Muscle of leg (tissue), 16 donors: ENCODE measurements around the gene ZSCAN31. TPM values are rescaled to one million over a fixed set of nuclear protein-coding genes. Genes with fewer than 3 reads are reported as not detected.

Experiments used
- DNase-seq: peaks from one replicate; pipeline ENCODE4 v3.0.0; 2013
- H3K27ac ChIP-seq: one replicate; pipeline ENCODE4 v1.5.1; 2013; ENCODE audit warnings: mild to moderate bottlenecking, low read length, control low read depth
- H3K27me3 ChIP-seq: one replicate; pipeline ENCODE4 v1.6.1; 2013; ENCODE audit warnings: low read length; ENCODE audit not compliant: control insufficient read depth, insufficient read depth
- H3K36me3 ChIP-seq: one replicate; pipeline ENCODE4 v1.6.1; 2013; ENCODE audit warnings: low read length; ENCODE audit not compliant: control insufficient read depth, insufficient read depth
- H3K4me1 ChIP-seq: one replicate; pipeline ENCODE4 v1.6.1; 2013; ENCODE audit warnings: low read length; ENCODE audit not compliant: control insufficient read depth, insufficient read depth
- H3K4me3 ChIP-seq: one replicate; pipeline ENCODE4 v1.5.1; 2013; ENCODE audit warnings: low read length, control low read depth
- H3K9me3 ChIP-seq: replicated peaks from 2 replicates; pipeline ENCODE4 v1.6.1; 2013; ENCODE audit warnings: low read depth, low read length; ENCODE audit not compliant: control insufficient read depth
- WGBS: methylation state at CpG from one replicate; pipeline ENCODE4 v1.1.5; 2013; ENCODE audit warnings: missing lambda C conversion rate; ENCODE audit not compliant: insufficient coverage; 5-methylcytosine and 5-hydroxymethylcytosine counted together
- long read RNA-seq, 11 donors: transcript quantifications; one replicate each; lab custom pipeline, GENCODE V29; 2026
- polyA plus RNA-seq, 8 donors: library from polyadenylated mRNA; unstranded; fragments of 120-200 nt; gene quantifications; one replicate each; pipeline versions ENCODE4 v1.2.1 to v1.2.3, GENCODE V29; 2013; ENCODE audit warnings: inconsistent platforms in 1 of 8, low replicate concordance in 1 of 8; ENCODE audit not compliant: insufficient read length in 8 of 8, insufficient read depth in 1 of 8
- total RNA-seq: library from RNA; stranded (reverse); fragments of 120-200 nt; gene quantifications from one replicate; pipeline ENCODE4 v1.2.4, GENCODE V29; 2013

Gene ZSCAN31
- total RNA-seq: 11.9 TPM
- polyA plus RNA-seq: 1 to 10 TPM; 5.7 to 9.3 (median 7.5) TPM
- long read RNA-seq, donor 1, partial matches to known transcripts: 0 of 1 reads
- long read RNA-seq, donor 1, other reads (novel, unspliced or antisense): 0 of 1 reads
- long read RNA-seq, donor 2: 0 reads
- long read RNA-seq, donor 3, partial matches to known transcripts: 0 of 2 reads
- long read RNA-seq, donor 3, other reads (novel, unspliced or antisense): 0 of 2 reads
- long read RNA-seq, donor 4, partial matches to known transcripts: 0 of 1 reads
- long read RNA-seq, donor 4, other reads (novel, unspliced or antisense): 0 of 1 reads
- long read RNA-seq, donor 5: 0 reads
- long read RNA-seq, donor 6, partial matches to known transcripts: 0 of 2 reads
- long read RNA-seq, donor 6, other reads (novel, unspliced or antisense): 0 of 2 reads
- long read RNA-seq, donor 7, partial matches to known transcripts: 0 of 1 reads
- long read RNA-seq, donor 7, other reads (novel, unspliced or antisense): 0 of 1 reads
- long read RNA-seq, donor 8, partial matches to known transcripts: 0 of 4 reads
- long read RNA-seq, donor 8, other reads (novel, unspliced or antisense): 0 of 4 reads
- long read RNA-seq, donor 9, partial matches to known transcripts: 0 of 1 reads
- long read RNA-seq, donor 9, other reads (novel, unspliced or antisense): 0 of 1 reads
- long read RNA-seq, donor 10, partial matches to known transcripts: 0 of 1 reads
- long read RNA-seq, donor 10, other reads (novel, unspliced or antisense): 0 of 1 reads
- long read RNA-seq, donor 11, partial matches to known transcripts: 0 of 1 reads
- long read RNA-seq, donor 11, other reads (novel, unspliced or antisense): 0 of 1 reads

DNA sequence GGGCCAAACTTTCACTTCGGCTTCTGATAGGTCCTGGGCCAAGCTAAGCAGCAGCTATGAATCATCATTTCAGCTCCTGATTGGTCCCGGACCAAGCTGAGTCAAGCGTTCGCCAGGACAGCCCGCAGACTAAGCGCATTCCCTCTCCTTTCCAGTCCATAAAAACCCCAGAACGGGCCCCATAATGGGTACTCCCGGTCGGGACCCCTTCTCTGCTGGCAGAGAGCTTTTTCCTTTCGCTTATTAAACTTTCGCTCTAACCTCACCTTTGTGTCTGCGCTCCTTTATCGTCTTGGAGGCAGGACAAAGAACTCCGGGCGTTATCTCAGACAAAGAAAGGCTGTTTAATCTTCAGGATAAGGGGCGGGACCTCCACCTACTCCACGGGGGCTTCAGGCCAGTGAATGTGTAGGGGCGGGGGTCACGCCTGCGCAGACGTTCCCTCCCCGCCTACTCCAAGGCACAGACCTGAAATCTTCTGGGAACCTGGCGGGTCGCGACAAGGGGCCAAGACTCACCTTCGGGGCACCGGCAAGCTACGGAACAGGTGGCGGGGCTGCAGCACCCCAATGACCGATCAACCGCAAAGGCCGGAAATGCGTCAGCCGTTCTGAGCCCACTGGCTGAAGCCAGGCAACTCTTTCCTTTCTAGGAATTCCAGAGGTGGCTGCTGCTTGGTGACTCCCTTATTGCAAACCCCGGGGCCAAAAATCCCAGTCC is at the start of gene ZSCAN31:
Gene ZSCAN31 (minus strand): TSS at position 585 of the 720 bp plus-strand sequence. CDS start 6,465 bp downstream, outside the sequence.
- Histone ChIP-seq H3K27me3 (no peaks in the 10 kb centered on the region), H3K4me1 (peaks cover 7% of the 10 kb centered on the region), H3K36me3 (no peaks in the 10 kb centered on the region), H3K27ac (peak within 1 kb of the TSS; percentile 99), H3K9me3 (no peaks in the 10 kb centered on the region), H3K4me3 (peak within 1 kb of the TSS; percentile 72)
- DNase-seq: peak; percentile 99
- WGBS: under 1% methylated on average over 26 of the region's 35 CpGs

DNA sequence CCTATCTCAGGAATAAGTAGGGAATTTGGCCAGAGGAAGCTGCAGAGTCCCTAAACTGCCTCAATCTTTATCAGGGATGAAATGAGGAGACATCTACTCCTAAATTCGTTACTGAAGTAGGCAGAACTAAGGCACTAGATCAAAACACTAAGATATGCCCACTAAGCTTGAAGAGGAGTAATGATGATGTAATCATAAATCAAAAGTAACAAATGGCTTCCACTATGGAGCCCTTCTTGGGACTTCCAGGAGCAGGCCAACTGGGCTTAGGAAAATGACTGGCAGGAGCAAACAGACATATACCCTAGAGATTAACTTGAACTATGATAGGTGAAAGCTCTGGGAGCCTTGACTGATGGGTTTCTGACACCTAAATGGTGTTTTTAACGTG is 48.2 kb upstream of the ZSCAN31 start:
- H3K27ac ChIP-seq: no peak overlapping the region
- no peak overlapping the region for H3K4me3 ChIP-seq
- peaks cover 30% of the 10 kb centered on the region for H3K36me3 ChIP-seq
- H3K9me3 ChIP-seq: no peaks in the 10 kb centered on the region
- peaks cover 3% of the 10 kb centered on the region for H3K4me1 ChIP-seq
- H3K27me3 ChIP-seq: no peaks in the 10 kb centered on the region
- no peak for DNase-seq
- 80% methylated on average over 1 of the region's 2 CpGs for WGBS

DNA sequence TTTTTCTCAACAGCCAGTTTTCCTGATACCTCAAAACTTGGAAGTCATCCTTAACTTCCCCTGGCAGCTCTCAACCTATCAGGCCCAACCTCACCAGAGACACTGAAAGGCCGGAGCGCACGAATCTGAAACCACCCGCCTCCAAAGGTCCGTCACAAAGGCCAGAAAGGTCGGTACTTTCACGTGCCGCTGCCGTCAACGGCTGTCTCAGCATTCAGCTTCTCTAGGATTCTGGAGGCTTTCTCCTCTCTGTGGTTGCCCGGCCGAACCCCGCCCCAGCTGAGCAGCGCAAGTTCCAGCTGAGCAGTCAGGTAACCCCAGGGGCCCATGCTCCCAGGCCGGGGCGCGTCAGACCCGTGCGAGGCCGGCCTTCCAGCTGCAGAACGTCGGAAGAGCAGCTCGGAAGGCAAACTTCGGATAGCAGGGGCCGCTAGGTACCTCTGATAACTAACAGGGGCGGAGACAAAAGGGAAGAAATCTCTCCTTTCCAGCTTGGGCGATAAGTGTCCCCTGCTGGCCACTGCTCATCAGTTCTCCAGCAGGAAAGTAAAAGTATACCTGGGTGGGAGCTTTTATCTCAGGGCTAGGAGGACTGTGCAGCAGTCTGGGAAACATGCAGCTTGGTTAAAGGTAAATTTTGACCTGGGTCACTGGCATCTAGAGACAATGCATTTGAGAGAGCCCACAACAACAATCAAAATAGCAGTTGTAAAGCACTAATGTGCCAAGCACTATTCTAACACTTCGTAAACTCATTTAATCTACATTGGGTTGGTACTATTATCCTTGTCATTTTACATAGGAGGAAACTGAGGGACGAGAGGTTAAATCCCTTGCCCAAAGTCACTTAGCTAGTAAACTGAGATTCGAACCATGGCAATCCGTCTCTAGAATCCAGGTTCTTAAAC is 47.5 kb upstream of the ZSCAN31 start:
- Histone ChIP-seq H3K27ac (peak overlapping the region; percentile 82), H3K9me3 (peaks cover 2% of the 10 kb centered on the region), H3K4me3 (peak overlapping the region; percentile 63), H3K36me3 (peaks cover 24% of the 10 kb centered on the region), H3K4me1 (peaks cover 3% of the 10 kb centered on the region), H3K27me3 (no peaks in the 10 kb centered on the region)
- 2% methylated on average over 24 of the region's 31 CpGs for WGBS
- DNase-seq: peak; percentile 92

DNA sequence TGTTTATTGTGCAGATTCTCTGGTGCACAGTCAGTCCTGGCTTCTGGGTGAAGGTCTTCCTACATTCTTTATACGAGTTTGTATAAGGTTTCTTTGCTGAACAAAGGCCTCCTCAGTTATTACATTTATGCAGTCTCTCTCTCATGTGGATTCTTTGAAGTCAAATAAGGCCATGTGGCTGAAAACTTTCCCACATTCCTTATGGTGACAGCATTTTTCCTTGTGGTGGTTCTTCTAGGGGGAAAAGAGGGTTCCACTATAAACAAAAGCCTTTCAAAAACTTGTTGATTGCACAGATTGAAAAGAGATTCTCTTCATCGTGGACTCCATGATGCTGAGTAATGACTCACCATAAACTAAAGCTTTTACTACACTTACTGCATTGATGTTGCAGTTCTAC is 44.4 kb upstream of the ZSCAN31 start:
- no CpG with 5 or more reads among the region's 2 CpGs for WGBS
- H3K36me3 ChIP-seq: peaks cover 16% of the 10 kb centered on the region
- no peak overlapping the region for H3K27ac ChIP-seq
- H3K9me3 ChIP-seq: peaks cover 2% of the 10 kb centered on the region
- no peak for DNase-seq
- peaks cover 3% of the 10 kb centered on the region for H3K4me1 ChIP-seq
- H3K27me3 ChIP-seq: no peaks in the 10 kb centered on the region
- no peak overlapping the region for H3K4me3 ChIP-seq

DNA sequence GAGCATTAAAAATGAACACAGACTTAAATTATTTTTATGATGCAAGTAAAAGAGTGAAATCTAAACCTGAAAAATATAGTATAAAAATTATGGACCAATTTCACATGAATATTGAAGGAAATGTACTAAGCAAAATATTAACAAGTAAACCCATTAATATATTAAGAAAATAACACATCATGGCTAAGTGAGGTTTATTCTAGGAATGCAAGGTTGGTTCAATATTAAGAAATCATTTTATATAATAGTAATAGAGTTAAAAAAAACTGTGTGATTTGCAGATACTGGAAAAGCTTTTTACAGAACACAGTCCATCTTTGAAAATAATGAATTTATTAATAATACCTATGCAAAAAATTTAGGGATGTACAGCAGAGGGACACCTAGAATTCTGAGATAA is 42.7 kb upstream of the ZSCAN31 start:
- H3K4me3 ChIP-seq: no peak overlapping the region
- peaks cover 2% of the 10 kb centered on the region for H3K9me3 ChIP-seq
- H3K4me1 ChIP-seq: peaks cover 3% of the 10 kb centered on the region
- DNase-seq: no peak
- no peak overlapping the region for H3K27ac ChIP-seq
- no peaks in the 10 kb centered on the region for H3K27me3 ChIP-seq
- peaks cover 14% of the 10 kb centered on the region for H3K36me3 ChIP-seq

DNA sequence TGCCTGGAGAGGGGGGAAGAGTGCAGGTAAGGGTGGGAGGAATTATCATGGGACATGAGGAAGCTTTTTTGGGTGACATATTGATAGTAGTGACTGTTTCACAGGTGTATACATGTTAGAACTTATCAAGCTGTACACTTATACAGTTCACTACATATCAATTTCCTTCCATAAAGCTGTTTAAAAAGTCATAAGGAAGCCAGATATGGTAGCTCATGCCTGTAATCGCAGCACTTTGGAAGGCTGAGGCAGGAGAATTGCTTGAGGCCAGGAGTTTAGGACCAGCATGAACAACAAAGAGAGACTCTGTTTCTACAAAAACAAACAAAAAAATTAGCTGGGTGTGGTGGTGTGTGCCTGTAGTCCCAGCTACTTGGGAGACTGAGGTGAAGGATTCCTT is 41.9 kb upstream of the ZSCAN31 start:
- no CpG with 5 or more reads among the region's 1 CpG for WGBS
- H3K4me1 ChIP-seq: no peaks in the 10 kb centered on the region
- H3K36me3 ChIP-seq: peaks cover 14% of the 10 kb centered on the region
- H3K9me3 ChIP-seq: peaks cover 2% of the 10 kb centered on the region
- H3K4me3 ChIP-seq: no peak overlapping the region
- H3K27ac ChIP-seq: no peak overlapping the region
- no peak for DNase-seq
- H3K27me3 ChIP-seq: no peaks in the 10 kb centered on the region

DNA sequence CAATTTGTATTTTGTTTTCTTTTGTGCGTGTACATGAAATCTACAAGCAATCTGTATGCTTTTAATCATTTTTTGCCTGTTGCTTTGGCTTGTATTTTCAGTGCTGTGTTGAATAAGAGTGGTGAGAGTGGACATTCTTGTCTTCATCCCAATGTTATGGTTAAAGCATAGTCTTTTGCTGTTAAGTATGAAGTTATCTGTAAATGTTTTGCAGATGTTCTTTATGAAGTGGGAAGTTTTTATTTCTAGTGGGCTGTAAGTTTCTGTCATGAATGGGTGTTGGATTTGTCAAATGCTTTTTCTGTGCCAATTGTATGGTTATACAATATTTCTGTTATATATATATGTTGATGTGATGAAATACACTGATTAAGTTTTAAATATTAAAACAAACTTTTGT is 38.0 kb upstream of the ZSCAN31 start:
- WGBS: no CpG with 5 or more reads among the region's 1 CpG
- Histone ChIP-seq H3K4me3 (no peak overlapping the region), H3K36me3 (no peaks in the 10 kb centered on the region), H3K9me3 (peaks cover under 1% of the 10 kb centered on the region), H3K27me3 (no peaks in the 10 kb centered on the region), H3K27ac (no peak overlapping the region), H3K4me1 (no peaks in the 10 kb centered on the region)
- no peak for DNase-seq

DNA sequence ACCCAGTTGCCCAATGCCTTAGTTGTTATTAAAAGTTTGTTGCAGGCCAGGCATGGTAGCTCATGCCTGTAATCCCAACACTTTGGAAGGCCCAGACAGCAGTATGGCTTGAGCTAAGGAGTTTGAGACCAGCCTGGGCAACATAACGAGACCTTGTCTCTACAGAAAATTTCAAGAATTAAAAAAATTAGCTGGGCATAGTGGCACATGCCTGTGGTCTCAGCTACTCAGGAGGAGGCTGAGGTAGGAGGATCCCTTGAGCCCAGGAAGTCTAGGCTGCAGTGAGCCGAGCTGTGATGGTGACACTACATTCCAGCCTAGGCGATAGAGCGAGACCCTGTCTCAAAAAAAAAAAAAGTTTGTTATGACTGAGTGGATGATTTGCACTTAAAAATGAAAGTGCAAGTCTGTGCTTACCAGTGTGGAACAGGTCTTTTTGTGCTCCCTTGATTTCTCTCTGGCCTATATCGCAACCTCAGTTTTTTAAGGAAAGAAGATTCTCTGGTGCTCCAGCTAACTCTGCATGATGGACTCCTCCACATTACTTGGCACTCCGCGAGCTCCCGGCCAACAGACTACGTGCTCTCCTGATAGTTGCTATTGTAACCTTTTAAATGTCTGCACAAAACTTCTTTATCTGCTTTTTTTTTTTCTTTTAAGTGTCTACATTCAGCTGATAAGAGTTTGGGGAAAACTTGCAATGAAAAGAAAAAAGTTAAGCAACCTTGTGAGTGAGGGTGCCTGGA is 35.9 kb upstream of the ZSCAN31 start:
- H3K36me3 ChIP-seq: peaks cover 4% of the 10 kb centered on the region
- no peak for DNase-seq
- H3K4me1 ChIP-seq: no peaks in the 10 kb centered on the region
- no peak overlapping the region for H3K4me3 ChIP-seq
- no peaks in the 10 kb centered on the region for H3K27me3 ChIP-seq
- H3K27ac ChIP-seq: no peak overlapping the region
- 88% methylated on average over 5 of the region's 9 CpGs for WGBS
- H3K9me3 ChIP-seq: no peaks in the 10 kb centered on the region

DNA sequence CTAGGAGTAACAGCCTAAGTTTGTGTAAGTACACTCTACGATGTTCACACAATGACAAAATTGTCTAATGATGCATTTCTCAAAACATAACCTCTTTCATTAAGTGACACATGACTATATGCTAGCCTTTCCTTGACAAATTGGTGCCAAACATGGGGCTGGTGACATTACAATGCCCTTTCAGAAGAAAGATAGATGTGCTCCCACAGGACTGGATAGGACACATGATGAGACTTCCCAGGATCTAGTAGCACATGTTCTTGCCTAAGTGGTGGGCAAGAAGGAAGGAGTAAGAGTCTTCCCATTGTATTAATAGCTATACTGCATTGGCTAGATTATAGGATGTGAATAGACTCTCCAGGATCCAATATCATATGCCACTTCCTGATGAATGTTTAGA is 35.3 kb upstream of the ZSCAN31 start:
- Histone ChIP-seq H3K4me1 (no peaks in the 10 kb centered on the region), H3K4me3 (no peak overlapping the region), H3K27me3 (no peaks in the 10 kb centered on the region), H3K36me3 (peaks cover 7% of the 10 kb centered on the region), H3K9me3 (no peaks in the 10 kb centered on the region), H3K27ac (no peak overlapping the region)
- WGBS: no CpG with 5 or more reads among the region's 1 CpG
- DNase-seq: no peak
